ENCODE results near the gene HAT1.

- TF ChIP-seq CTCF (IDR thresholded peaks at IDR 0.05) (no peak), POLR2A (IDR thresholded peaks at IDR 0.05) (no peak)
These were observed 85.1 kb downstream of the HAT1 start for GRCh38 chr2:172007372-172007771.
